GM21786 (cell line): ENCODE measurements around the gene ZNF740.

Experiments
- ATAC-seq: cut with Tn5 transposase; IDR thresholded peaks from one replicate; pipeline ENCODE4 v1.9.1; 2021; ENCODE audit not compliant: unreplicated experiment

Gene ZNF740

DNA sequence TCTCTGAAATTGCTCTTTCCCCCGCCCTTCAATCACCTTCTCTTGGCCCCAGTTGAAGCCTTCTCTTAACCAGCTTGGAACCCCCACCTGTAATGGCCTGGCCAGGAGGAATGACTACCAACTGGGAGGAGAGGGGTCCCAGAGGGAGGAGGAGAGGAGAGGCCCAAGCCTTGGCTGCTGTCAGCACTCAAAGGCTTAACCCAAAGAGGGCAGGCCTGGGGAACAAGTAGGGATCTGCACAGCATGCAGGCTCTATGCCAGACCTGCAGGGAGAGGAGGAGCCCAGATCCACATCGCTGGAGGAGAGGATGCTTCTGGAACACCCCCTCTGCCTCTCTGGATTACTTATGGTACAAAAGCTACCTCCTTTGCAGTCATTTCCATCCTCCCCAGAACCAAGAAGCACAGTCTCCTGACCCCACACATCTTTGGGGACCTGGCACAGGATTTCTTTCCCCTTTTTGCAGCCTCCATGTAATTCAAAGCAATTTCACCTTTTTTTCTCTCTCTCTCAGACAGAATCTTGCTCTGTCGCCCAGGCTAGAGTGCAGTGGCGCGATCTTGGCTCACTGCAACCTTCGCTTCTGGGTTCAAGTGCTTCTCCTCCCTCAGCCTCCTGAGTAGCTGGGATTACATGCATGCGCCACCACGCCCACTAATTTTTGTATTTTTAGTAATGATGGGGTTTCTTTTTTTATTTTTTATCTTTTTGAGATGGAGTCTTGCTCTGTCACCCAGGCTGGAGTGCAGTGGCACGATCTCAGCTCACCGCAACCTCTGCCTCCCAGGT is 45.3 kb downstream of the ZNF740 start:
- no peak for ATAC-seq

DNA sequence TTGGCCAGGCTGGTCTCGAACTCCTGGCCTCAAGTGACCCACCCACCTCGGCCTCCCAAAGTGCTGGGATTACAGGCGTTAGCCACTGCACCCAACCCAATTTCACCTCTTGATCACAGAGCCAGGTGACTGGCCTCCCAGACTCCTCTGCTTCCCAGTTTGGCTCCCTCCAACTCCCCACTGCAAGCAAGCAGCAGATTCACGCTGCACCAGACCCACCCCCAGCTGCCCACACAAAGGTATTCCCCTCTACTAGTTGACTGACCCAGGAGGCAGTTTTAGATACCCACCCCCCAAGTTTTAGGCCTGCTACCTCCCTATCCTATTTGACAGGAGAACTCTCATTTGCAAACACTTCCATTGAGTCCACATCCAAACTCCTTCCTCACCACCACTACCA is 46.3 kb downstream of the ZNF740 start:
- no peak for ATAC-seq

DNA sequence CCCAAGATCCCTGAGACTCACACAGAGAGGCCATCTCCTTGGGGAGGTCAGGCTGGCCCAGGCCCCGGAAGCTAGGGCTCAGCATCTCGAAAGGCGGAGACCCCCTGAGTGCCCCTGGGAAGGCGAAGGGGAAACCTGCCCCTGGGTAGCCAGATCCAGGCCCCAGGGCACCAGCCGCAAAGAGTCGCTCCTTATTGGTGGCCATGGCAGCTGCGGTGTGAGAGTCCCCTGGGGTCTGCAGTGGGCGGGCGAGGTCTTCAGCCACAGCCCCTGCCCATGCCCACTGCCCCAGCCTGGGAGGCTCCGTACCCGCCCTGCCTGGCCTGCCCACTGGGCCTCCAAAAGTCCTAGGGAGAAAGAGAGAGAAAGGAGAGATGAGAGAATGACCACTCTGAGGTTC is 46.8 kb downstream of the ZNF740 start:
- no peak for ATAC-seq

DNA sequence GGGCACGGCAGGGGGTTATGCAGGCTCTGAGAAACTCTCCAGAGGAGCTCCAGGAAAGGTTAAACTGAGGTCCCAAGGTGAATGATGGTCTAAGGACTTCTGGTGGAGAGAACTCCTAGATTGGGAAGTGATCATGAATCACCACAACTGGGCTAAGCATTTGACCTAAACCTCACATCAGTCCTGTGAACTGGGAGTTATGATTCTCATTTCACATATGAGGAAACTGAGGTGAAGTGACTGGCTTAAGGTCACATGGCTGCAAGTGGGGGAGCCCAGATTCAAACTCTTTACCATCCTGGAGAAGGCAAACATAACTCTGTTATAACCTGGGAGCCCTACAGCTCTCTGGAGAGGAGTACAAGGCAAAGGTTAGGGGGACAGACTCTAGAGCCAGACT is 47.3 kb downstream of the ZNF740 start:
- no peak for ATAC-seq

DNA sequence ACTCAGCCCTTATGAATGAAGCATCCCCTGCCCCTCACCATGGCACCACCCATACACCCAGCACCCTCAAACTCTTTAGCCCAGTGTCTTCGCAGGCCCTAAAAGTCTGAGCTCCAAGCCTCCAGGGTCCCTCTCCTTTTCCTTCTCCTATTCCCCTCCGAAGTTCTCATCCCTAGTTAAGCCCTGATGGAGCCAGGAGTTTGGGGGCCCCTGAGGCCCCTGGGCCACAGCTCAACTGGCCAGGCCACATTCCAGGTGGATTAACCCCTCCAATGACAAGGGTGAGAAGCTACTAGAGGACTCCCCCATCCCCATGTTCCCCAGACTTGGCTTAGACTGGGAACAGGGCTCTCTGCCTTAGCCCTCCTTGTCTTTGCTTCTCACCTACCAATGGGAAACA is 48.9 kb downstream of the ZNF740 start:
- ATAC-seq = no peak

DNA sequence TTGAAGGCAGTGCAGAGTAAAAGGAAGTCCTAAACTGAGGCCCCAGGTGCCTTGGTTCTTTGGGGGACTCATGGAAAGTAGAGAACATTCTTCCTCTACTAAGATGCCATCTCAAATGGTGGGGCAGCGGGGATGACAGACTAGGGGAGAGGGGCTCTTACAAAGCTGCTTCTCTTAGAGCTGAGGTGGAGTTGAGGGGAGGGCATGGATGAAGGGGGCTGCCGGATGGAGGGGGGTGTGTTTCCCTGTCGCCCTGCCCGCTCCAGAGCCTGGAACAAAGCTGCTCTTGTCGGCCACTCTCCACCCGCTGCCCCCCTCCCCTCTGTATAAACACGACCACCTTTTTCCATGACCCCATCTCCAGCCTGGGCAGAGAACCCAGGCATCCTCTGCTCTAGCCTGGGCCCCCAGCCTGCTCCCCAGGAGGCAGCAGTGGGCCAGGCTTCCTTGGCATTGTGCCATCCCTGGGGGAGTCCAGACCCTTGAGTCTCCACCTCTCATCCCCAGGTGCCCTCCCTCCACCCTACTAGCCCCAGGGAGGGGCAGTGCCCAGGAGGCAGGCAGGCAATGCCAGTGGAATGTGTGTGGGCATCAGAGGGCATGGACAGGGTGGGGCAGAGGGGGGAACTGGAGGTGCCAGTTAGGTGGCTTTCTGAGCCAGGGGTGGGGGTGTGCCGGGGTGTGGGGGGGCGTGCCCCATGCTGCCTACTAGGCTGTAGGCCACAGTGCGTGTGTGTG is 49.8 kb downstream of the ZNF740 start:
- ATAC-seq = no peak

DNA sequence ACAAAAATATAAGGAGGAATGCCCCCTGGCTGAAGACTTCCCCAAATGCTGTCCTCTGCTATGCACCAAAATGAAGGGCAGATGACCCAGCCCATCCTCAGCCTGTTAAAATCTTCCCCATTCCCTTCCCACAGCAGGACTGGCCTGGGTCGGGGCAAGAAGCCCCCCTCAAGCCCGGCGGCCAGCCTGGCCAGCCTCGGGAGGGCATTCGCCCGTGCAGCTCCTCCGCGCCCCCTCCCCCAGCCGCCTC is 51.1 kb downstream of the ZNF740 start:
- ATAC-seq = no peak

DNA sequence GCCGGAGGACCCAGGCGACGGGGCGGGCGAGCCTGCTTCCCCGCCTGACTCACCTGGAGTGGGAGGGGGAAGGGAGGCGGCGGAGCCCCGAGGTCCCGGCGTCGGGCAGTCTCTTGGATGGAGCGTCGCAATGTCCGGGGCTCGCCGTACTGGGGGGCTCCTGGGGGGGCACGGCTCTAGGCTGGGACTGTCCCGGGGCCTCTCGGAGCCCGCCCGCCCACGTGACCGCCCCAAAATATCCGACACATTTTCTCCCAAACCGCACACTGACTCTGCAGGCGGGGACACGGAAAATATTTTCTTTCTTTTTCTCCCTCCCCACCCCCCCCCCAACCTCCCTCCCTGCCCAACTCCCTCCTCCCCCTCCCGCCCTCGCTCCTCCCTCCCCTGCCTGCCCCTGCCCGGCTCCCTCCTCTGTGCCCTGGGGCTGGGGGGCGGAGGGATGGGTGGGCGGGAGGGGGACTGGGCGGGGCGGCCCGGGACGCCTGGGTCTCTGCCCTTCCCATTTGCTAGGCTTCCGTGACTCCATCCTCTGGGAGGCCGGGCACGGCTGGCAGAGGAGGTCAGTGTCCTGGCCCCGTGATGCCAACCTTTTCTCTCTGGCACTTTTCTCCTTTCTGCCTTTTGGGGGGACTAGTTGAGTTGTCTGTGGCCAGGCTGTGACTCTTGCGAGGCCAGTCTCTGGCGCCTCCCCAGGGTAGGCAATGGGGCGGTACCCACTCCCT is 51.6 kb downstream of the ZNF740 start, which contains the start of gene RARG:
Gene RARG (minus strand): TSS at position 289 of the 725 bp plus-strand sequence. CDS start 4,664 bp downstream, outside the sequence.
- ATAC-seq = no peak

DNA sequence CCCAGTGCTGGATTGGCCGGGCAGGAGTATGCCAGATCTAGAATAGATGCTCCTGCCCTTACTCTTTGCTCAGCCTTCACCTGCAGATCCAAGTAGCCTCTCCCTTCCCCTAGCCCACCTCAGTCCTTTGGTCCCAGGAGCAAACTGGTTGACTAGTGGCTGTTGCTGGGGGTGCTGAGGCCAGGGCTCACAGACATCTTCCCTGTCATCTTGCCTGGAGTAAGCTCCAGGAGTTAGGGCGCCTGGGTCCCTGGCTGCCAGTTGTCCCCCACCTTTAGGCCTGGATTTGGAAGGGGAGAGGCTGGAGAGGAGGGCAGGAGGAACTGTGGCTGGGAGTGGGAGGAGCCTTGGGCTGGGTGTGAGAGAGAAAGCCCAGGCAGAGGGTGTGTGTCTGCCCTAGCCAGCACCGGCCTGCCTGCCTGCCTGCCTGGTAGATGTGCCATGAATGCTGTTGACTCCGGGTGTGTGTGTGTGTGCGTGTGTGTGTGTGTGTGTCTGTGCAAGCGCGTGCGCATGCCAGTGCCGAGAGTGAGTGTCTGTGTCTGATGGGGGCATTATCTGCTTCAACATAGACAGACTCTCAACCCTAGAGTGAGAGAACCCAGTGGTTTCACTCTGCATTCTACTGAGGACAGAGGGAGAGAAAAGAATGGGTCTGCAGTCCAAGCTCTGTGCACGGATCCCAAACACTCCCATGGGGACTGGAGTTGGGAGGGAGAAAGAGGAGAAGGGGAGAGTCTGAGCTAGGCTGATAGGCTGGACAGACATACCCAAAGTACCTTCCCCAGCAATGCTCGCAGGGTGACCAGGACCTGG is 52.3 kb downstream of the ZNF740 start:
- no peak for ATAC-seq

DNA sequence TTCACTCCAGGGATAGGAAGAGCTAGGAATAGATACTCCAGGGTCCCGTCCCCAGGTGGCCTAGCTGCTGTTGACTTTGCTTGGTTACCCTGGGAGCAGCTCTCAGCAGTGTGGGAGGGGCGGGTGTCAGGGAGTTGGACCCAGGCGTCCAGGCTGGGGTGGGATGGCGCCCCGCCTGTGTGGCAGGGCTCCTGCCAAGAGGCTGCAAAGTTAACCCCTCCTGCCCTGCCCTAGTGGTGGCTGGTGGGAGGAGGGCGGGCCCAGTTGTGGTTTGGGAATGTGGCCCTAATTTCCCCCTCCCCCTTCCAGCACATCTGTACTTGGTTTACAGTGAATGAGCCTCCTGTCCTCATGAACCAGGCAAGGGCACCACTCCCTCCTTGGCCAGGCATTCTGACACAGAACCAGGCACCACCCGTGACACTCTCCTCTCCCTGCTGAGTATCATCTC is 53.2 kb downstream of the ZNF740 start:
- ATAC-seq = no peak

DNA sequence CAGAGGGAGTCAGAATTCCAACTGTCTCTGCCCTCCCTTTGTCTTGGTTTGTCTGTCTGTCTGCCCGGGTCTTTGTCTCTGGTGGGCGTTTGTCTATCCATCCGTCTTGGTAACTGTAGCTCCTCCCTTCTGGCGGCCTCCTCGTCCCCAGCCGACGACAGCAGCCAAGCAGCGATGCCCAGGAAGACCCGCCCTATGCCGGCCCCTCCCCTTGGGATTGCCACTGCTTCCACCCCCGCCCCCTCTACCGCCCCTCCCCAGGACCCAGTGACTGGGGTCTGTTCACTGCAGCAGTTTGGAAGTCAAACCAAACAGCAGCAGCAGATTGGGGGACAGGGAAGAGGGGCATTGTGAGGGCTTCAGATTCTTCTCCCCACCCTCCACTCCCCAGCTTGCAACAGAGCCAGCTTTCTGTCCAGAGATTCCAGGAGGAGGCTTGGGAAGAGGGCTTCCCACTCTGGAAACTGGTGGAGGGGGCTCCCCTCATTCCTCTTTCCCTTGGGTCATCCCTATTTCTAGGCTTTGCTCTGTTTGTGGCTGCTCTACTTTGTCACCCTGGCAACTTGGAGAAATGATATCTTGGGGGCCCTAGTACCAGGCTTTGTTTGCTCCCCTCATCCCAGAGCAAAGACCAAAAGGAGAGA is 53.9 kb downstream of the ZNF740 start:
- ATAC-seq = no peak

DNA sequence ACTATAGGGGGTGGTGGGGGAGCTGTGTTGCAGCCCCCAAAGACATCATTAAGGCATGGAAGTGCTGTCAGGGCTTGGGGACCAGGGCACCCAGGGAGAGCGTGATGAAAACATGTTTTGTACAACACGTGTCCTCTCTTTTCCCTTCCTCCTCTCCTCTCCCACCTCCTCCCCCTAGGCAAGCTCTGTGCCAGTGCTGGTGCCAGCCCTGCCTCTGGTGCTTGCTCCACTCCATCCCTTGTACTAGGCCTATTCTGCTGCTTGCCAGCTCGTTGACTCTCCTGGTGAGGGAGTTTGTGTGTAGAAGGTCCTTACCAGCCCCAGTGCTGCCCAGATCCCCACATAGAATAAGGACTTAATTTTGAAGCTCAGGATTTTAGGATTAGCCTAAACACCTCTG is 54.6 kb downstream of the ZNF740 start:
- ATAC-seq = no peak

DNA sequence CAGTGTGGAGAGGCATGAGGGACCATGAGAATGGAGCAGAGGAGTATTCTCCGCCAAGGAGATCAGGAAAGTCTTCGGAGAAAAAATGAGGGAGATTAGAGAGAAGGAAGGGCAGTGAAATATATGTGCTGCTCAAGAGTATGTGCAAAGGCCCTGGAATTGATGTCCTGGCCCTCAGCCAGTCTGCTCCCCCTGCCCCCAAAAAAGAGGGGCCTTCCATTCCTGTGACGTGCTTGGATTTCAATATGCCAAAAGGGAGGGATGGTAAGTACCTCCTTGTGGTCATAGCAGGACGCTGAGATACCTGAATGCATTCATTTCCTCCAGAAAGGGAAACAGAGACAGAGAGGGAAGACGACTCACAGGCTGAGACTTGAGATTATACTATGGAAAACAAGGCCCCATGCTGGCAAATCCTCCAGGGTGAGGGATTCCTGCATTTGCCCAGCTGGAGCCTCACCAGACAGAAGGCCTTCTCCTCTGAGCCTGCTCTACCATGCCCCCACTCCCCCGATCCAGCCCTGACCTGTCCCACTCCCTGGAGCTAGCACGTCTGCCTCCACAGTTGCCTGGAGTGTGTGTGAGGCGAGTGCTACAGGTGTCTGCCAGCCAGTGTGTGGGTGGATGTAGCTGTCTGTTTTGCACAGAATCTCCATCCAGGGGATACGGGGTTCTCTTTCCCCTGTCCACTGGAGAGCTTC is 55.4 kb downstream of the ZNF740 start:
- ATAC-seq = no peak

DNA sequence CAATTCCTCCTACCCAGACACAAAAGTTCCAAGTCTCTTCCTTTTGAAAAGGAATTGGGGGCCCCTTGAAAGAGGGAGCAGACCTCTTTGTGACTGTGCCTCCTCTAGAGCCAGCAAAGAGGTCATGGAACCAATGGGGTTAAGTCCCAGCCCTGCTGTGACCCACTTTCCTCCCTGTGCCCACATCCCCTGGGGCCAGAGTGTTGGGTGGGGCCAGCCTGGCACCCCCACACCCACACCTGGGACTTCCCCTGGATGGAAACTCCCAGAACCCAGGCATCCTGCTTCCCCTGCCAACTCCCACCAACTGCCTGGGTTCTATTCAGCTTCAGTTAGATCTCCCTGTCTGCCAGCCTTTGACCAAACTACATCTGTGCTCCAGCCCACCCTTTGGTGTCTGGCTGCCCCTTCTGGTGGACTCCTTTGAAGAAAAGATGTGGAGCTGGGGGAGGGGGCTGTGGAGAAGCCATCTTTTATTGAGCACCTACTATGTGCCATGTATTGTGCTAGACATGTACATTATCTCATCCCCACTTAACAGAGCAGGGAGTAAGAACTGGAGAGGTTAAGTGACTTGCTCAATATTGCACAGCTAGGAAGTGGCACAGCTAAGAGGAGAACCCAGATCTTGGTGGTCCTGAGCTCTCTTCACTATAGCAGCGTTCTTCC is 56.1 kb downstream of the ZNF740 start:
- no peak for ATAC-seq

DNA sequence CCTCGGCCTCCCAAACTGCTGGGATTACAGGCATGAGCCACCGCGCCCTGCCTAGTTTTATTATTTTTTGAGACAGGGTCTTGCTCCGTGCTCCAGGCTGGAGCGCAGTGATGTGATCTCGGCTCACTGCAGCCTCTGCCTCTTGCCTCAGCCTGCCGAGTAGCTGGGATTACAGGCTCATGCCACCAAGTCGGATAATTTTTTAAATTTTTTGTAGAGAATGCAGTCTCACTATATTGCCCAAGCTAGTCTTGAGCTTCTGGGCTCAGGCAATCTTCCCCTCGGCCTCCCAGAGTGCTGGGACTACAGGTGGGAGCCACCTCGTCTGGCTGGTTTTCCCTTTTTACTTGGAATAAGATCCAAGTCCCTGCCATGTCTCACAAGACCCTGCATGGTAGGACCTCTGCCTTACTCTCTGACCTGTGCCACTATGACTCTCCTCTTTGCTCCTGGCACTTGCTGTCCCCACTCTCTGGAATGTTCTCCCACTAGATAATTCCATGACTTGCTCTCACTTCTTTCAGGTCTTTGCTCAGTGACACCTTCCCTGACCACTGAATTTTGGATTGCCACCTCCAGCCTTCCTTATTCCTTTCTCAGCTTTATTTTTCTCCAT is 59.2 kb downstream of the ZNF740 start:
- ATAC-seq = no peak

DNA sequence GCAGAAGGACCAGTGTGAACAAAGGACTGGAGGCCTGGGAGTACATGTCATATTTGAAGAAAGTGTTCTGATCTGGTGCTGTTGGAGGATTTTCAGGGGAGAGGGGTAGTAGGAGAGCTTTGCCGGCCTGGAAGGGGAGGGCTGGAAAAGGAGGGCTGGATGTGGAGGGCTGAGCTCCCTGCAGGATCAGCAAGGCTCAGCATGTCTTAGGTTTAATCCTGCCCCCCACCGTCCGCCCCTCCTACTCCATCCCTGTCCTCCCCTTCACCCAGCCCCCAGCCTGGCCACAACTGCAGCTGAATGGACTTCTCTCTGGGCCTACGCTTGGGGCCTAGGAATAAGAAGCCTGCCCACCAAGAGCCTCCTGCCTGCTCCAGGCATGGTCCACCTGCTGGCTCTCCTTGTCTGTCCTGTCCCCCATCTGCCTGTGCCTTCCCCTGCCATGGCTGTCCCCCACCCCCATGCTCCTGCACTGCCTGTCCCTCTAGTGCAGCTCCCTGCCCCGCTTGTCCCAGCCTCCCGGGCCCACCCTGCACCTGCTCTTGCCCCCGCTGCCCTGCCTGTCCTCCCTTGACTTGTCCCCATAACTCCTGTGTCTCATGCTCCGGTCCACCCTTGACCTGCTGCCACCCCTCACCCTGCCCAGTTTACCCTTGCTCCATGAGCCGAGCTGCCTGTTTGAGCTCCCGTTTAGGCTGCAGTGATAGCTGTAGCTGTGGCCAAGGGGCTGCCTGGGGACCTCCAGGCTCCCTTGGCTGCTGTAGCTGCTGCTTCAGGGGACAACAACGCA is 61.3 kb downstream of the ZNF740 start:
- ATAC-seq = no peak

DNA sequence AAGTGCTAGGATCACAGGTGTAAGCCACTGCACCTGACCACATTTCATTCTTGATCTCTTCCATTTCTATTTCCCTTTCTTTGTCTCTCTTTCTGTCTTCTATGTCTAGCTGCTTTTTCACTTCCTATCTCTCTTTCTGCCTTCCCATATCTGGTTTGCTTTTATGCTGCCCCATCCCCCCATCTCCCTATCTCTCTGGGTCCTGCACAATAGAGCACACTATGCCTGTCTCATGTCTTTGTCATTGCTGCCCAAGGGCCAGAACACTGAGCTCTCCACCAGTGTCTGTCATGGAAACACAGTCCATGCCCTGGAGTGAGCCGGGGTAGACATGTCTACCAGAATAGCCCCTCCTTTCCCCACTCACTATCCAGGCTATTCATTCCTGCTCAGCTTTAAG is 63.8 kb downstream of the ZNF740 start:
- no peak for ATAC-seq
